SK-N-SH (cell line): Measurements from ENCODE around the gene PCNT.

Experiments
- CTCF ChIP-seq: fragments of 200-600 bp; sonication (generic); IDR thresholded peaks from 2 replicates; pipeline ENCODE4 v1.6.1; 2017; ENCODE audit warnings: antibody characterized with exemption, mild to moderate bottlenecking, moderate library complexity
- SIN3A ChIP-seq: IDR thresholded peaks from 2 replicates; pipeline ENCODE4 v1.6.1; 2012; ENCODE audit warnings: low read depth, mild to moderate bottlenecking, low read length, moderate library complexity, borderline replicate concordance

GRCh38 chr21:46357335-46357604, 33.3 kb downstream of the PCNT start:
- TF ChIP-seq CTCF (no peak), SIN3A (no peak)
